ENCODE data around the gene DPCD.
"Not testable (repeated sequence)": the region's sequence is repeated elsewhere in the genome, so short reads cannot be mapped to it uniquely, and the experiment has no call there.

Gene DPCD

GRCh38 chr10:101578192-101578591 is 9.9 kb upstream of the DPCD start:
- no peak for TF ChIP-seq CTCF (IDR thresholded peaks at IDR 0.05)
- H3K27ac ChIP-seq, result no peak overlapping the region
- DNase-seq (ENCODE audit: low spot score), result no peak
- H3K4me3 ChIP-seq, result no peak overlapping the region

GRCh38 chr10:101578803-101579515 is 9.2 kb upstream of the DPCD start:
- no peak overlapping the region for H3K4me3 ChIP-seq
- no peak for TF ChIP-seq CTCF (IDR thresholded peaks at IDR 0.05)
- no peak overlapping the region for H3K27ac ChIP-seq
- peak; percentile 57 for DNase-seq (ENCODE audit: low spot score)

- no peak overlapping the region for H3K4me3 ChIP-seq
- H3K27ac ChIP-seq, result no peak overlapping the region
- no peak for TF ChIP-seq CTCF (IDR thresholded peaks at IDR 0.05)
- DNase-seq (ENCODE audit: low spot score), result peak; percentile 66
These were observed 8.6 kb upstream of the DPCD start for GRCh38 chr10:101579516-101579870.

- DNase-seq (ENCODE audit: low spot score), result no peak
- Histone ChIP-seq H3K27ac (no peak overlapping the region), H3K4me3 (no peak overlapping the region)
- TF ChIP-seq CTCF (IDR thresholded peaks at IDR 0.05), result no peak
These were observed 7.4 kb upstream of the DPCD start for GRCh38 chr10:101580486-101581399.

GRCh38 chr10:101585841-101586240 is 2.3 kb upstream of the DPCD start:
- TF ChIP-seq CTCF (IDR thresholded peaks at IDR 0.05), result no peak
- Histone ChIP-seq H3K27ac (no peak overlapping the region), H3K4me3 (no peak overlapping the region)
- no peak for DNase-seq (ENCODE audit: low spot score)

GRCh38 chr10:101588879-101589278 is 758 bp downstream of the DPCD start:
- H3K27ac ChIP-seq, result no peak overlapping the region
- no peak for TF ChIP-seq CTCF (IDR thresholded peaks at IDR 0.05)
- H3K4me3 ChIP-seq, result peak overlapping the region; percentile 92
- no peak for DNase-seq (ENCODE audit: low spot score)

GRCh38 chr10:101593331-101593730 is 5.2 kb downstream of the DPCD start:
- not testable (repeated sequence) for H3K27ac ChIP-seq

More at GRCh38 chr10:101593331-101593730, 5.2 kb downstream of the DPCD start:
- not testable (repeated sequence) for DNase-seq (ENCODE audit: low spot score); H3K4me3 ChIP-seq
